ENCODE measurements around the gene NOXRED1. TPM values are rescaled to one million over a fixed set of nuclear protein-coding genes. Genes with fewer than 3 reads are reported as not detected.

NOXRED1 gene
- polyA plus RNA-seq, 1 donor from 2014 or later = 0.19 TPM

DNA sequence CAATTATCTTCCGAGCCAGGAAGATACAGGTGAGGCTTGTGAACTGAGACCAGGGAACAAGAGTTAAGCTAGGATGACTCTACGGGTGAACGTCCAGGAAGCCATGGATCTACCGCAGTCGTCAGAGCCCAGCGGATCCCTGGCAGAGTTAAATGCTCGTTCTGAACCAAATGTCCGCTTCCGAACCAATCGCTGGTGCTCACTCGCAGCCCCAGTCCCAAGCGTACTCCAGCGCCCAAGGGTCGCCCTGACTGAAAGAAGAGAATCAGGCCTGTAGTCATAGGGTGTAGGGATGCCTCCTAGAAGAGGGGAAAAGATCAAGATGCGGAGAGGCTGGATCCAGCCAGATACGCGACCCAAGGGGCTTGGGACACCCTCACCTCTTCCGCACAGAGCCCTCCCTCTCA is 33.8 kb upstream of the NOXRED1 start:
- peak overlapping the region; percentile 37 for H2AFZ ChIP-seq (ENCODE audit: low read depth, low read length)
- H3K9me3 ChIP-seq (ENCODE audit: low read length) = no peaks in the 10 kb centered on the region
- peak overlapping the region; percentile 91 for H3K27ac ChIP-seq (ENCODE audit: low read length)
- no peaks in the 10 kb centered on the region for H3K9me2 ChIP-seq (ENCODE audit: insufficient read depth, low read length)
- no peaks in the 10 kb centered on the region for H3K27me3 ChIP-seq (ENCODE audit: insufficient read depth, low read depth, low read length)
- H4K20me1 ChIP-seq (ENCODE audit: insufficient read depth) = no peaks in the 10 kb centered on the region
- H3K79me2 ChIP-seq (replicated peaks; ENCODE audit: insufficient read depth, low read length) = peaks cover 40% of the 10 kb centered on the region
- H3K4me3 ChIP-seq (ENCODE audit: low read length) = peak overlapping the region; percentile 70
- H3K36me3 ChIP-seq (ENCODE audit: insufficient read depth, low read length) = peaks cover under 1% of the 10 kb centered on the region
- H3K4me2 ChIP-seq (ENCODE audit: low read length) = peak overlapping the region; percentile 93
- H3K9ac ChIP-seq (ENCODE audit: low read length) = peak overlapping the region; percentile 82
- no peaks in the 10 kb centered on the region for H3F3A ChIP-seq (ENCODE audit: insufficient read depth, low read length, poor library complexity, severe bottlenecking)
- TF ChIP-seq, protein P1, sequence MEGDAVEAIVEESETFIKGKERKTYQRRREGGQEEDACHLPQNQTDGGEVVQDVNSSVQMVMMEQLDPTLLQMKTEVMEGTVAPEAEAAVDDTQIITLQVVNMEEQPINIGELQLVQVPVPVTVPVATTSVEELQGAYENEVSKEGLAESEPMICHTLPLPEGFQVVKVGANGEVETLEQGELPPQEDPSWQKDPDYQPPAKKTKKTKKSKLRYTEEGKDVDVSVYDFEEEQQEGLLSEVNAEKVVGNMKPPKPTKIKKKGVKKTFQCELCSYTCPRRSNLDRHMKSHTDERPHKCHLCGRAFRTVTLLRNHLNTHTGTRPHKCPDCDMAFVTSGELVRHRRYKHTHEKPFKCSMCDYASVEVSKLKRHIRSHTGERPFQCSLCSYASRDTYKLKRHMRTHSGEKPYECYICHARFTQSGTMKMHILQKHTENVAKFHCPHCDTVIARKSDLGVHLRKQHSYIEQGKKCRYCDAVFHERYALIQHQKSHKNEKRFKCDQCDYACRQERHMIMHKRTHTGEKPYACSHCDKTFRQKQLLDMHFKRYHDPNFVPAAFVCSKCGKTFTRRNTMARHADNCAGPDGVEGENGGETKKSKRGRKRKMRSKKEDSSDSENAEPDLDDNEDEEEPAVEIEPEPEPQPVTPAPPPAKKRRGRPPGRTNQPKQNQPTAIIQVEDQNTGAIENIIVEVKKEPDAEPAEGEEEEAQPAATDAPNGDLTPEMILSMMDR (IDR thresholded peaks at IDR 0.05; ENCODE audit: poor library complexity, severe bottlenecking) = no peak
- no peak for TF ChIP-seq EZH2 (IDR thresholded peaks at IDR 0.05; ENCODE audit: borderline replicate concordance, insufficient read depth, low read length, poor library complexity, severe bottlenecking)
- TF ChIP-seq TAF1 (IDR thresholded peaks at IDR 0.05; ENCODE audit: low read depth) = no peak
- TF ChIP-seq MXI1 (conservative IDR thresholded peaks at IDR 0.05; ENCODE audit: poor library complexity, severe bottlenecking) = no peak
- TF ChIP-seq SMC3 (conservative IDR thresholded peaks at IDR 0.05; ENCODE audit: poor library complexity) = peak; percentile 47
- no peak for TF ChIP-seq RAD21 (conservative IDR thresholded peaks at IDR 0.05)

DNA sequence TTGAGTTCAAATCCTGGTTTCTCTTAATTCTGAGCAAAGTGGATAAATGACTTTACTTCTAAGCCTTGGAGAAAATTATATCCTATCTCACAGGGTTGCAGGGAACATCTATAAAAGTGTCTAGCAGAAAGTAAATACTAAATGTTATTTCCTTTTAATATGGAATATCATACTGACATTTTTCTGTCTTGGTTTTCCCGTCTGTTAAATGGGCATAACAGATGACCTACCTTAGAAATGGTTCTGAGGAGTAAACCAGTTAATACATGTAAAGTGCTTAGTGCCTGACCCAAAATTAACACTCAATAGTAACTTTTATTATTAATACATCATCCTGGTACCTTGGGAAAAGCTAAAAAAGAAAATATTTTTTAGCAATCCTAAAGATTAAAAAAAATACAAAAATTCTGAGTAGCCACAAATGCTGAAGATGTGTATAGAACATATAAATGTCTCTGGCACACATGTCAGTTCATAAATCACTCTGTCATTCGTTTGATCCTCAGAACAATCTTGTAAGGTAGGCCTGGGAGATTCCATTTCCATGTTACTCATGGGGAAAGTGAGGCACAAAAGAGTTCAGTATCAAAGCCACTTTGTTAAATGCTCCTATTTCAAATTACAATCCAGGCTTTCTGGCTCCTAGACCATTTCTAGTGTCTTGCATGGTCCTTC is 32.8 kb upstream of the NOXRED1 start:
- Histone ChIP-seq H3K9me3 (ENCODE audit: low read length) (no peaks in the 10 kb centered on the region), H3K4me3 (ENCODE audit: low read length) (peak overlapping the region; percentile 70), H3K9ac (ENCODE audit: low read length) (peak overlapping the region; percentile 82)

More for the DNA sequence above, 32.8 kb upstream of the NOXRED1 start:
- TF ChIP-seq, protein P2, sequence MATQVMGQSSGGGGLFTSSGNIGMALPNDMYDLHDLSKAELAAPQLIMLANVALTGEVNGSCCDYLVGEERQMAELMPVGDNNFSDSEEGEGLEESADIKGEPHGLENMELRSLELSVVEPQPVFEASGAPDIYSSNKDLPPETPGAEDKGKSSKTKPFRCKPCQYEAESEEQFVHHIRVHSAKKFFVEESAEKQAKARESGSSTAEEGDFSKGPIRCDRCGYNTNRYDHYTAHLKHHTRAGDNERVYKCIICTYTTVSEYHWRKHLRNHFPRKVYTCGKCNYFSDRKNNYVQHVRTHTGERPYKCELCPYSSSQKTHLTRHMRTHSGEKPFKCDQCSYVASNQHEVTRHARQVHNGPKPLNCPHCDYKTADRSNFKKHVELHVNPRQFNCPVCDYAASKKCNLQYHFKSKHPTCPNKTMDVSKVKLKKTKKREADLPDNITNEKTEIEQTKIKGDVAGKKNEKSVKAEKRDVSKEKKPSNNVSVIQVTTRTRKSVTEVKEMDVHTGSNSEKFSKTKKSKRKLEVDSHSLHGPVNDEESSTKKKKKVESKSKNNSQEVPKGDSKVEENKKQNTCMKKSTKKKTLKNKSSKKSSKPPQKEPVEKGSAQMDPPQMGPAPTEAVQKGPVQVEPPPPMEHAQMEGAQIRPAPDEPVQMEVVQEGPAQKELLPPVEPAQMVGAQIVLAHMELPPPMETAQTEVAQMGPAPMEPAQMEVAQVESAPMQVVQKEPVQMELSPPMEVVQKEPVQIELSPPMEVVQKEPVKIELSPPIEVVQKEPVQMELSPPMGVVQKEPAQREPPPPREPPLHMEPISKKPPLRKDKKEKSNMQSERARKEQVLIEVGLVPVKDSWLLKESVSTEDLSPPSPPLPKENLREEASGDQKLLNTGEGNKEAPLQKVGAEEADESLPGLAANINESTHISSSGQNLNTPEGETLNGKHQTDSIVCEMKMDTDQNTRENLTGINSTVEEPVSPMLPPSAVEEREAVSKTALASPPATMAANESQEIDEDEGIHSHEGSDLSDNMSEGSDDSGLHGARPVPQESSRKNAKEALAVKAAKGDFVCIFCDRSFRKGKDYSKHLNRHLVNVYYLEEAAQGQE (IDR thresholded peaks at IDR 0.05; ENCODE audit: borderline replicate concordance) = no peak
- TF ChIP-seq MXI1 (conservative IDR thresholded peaks at IDR 0.05; ENCODE audit: poor library complexity, severe bottlenecking) = no peak
- no peak for TF ChIP-seq SMC3 (conservative IDR thresholded peaks at IDR 0.05; ENCODE audit: poor library complexity)
- no peak for TF ChIP-seq TAF1 (IDR thresholded peaks at IDR 0.05; ENCODE audit: low read depth)
- TF ChIP-seq EZH2 (IDR thresholded peaks at IDR 0.05; ENCODE audit: borderline replicate concordance, insufficient read depth, low read length, poor library complexity, severe bottlenecking) = no peak
- TF ChIP-seq, protein P1 (IDR thresholded peaks at IDR 0.05; ENCODE audit: poor library complexity, severe bottlenecking) = no peak
- no peak for TF ChIP-seq POLR2AphosphoS5 (IDR thresholded peaks at IDR 0.05)
- no peak for TF ChIP-seq RAD21 (conservative IDR thresholded peaks at IDR 0.05)
- no peak for TF ChIP-seq EP300 (conservative IDR thresholded peaks at IDR 0.05; ENCODE audit: poor library complexity, severe bottlenecking)
- no peak overlapping the region for H2AFZ ChIP-seq (ENCODE audit: low read depth, low read length)
- peak overlapping the region; percentile 93 for H3K4me2 ChIP-seq (ENCODE audit: low read length)
- no peaks in the 10 kb centered on the region for H3F3A ChIP-seq (ENCODE audit: insufficient read depth, low read length, poor library complexity, severe bottlenecking)
- H3K79me2 ChIP-seq (replicated peaks; ENCODE audit: insufficient read depth, low read length) = peaks cover 40% of the 10 kb centered on the region
- H3K9me2 ChIP-seq (ENCODE audit: insufficient read depth, low read length) = no peaks in the 10 kb centered on the region
- H3K27me3 ChIP-seq (ENCODE audit: insufficient read depth, low read depth, low read length) = no peaks in the 10 kb centered on the region
- H3K36me3 ChIP-seq (ENCODE audit: insufficient read depth, low read length) = no peaks in the 10 kb centered on the region
- H4K20me1 ChIP-seq (ENCODE audit: insufficient read depth) = no peaks in the 10 kb centered on the region
- H3K27ac ChIP-seq (ENCODE audit: low read length) = no peak overlapping the region

All from neural cell (in vitro differentiated cells).